H1 (cell line): ENCODE measurements around the gene CEACAM6. TPM values are rescaled to one million over a fixed set of nuclear protein-coding genes. Genes with fewer than 3 reads are reported as not detected.

Experiments used
- CTCF ChIA-PET: fragments of 300-600 bp; sonication (Branson Sonifier 250); formaldehyde crosslinking; loops from one replicate; lab custom pipeline; 2021; ENCODE audit not compliant: partially characterized antibody; lab: Charles Lee
- POLR2A ChIA-PET: fragments of 300-600 bp; sonication (Branson Sonifier 250); formaldehyde crosslinking; loops from one replicate; lab custom pipeline; 2021; ENCODE audit warnings: inconsistent platforms; ENCODE audit not compliant: partially characterized antibody; lab: Charles Lee
- DNase-seq, 2 experiments: peaks; one replicate each; pipeline versions ENCODE4 v3.0.0 to v3.0.0-alpha.2; 2010 to 2022; ENCODE audit warnings: low spot score in 2 of 2, low read depth in 1 of 2, mixed read lengths in 1 of 2
- FAIRE-seq: peaks from 2 replicates; lab custom pipeline; 2011; peaks lifted over from hg19 to GRCh38; lab: Jason Lieb, UNC
- H2AFZ ChIP-seq: 2 replicates; pipeline ENCODE4 v1.8.1; 2012; ENCODE audit warnings: low read length, inconsistent platforms
- H2AK5ac ChIP-seq: 2 replicates; pipeline ENCODE4 v1.6.1; 2013; ENCODE audit warnings: low read depth, low read length
- H2BK120ac ChIP-seq: replicated peaks from 2 replicates; pipeline ENCODE3; 2013; ENCODE audit warnings: low read depth, low read length, inconsistent platforms
- H2BK12ac ChIP-seq: 2 replicates; pipeline ENCODE4 v1.6.1; 2013; ENCODE audit warnings: low read depth, low read length
- H2BK15ac ChIP-seq: 2 replicates; pipeline ENCODE4 v1.6.1; 2013; ENCODE audit warnings: low read length
- H2BK20ac ChIP-seq: 2 replicates; pipeline ENCODE4 v1.6.1; 2013; ENCODE audit warnings: low read length
- H2BK5ac ChIP-seq: 2 replicates; pipeline ENCODE4 v1.6.1; 2013; ENCODE audit warnings: low read depth, low read length
- H3K14ac ChIP-seq: 2 replicates; pipeline ENCODE4 v1.6.1; 2013; ENCODE audit warnings: inconsistent platforms; ENCODE audit not compliant: insufficient read length
- H3K18ac ChIP-seq: 2 replicates; pipeline ENCODE4 v1.6.1; 2013; ENCODE audit warnings: low read length; ENCODE audit errors: extremely low read depth
- H3K23ac ChIP-seq: 2 replicates; pipeline ENCODE4 v1.6.1; 2013; ENCODE audit warnings: inconsistent platforms; ENCODE audit not compliant: insufficient read length
- H3K23me2 ChIP-seq: 2 replicates; pipeline ENCODE4 v1.6.1; 2013; ENCODE audit warnings: low read depth, low read length
- H3K27ac ChIP-seq: 2 replicates; pipeline ENCODE4 v1.6.1; 2011; ENCODE audit warnings: low read depth, low read length, inconsistent platforms
- H3K27me3 ChIP-seq, 4 experiments: replicated peaks in 1 of 4; 1 replicate in 1 of 4; 2 replicates in 3 of 4; pipeline versions ENCODE4 v1.6.1 to v1.8.1; 2011 to 2013; ENCODE audit warnings: low read length in 3 of 4, mild to moderate bottlenecking in 3 of 4, inconsistent platforms in 2 of 4, mixed read lengths in 2 of 4, moderate library complexity in 1 of 4; ENCODE audit not compliant: control insufficient read depth in 3 of 4, insufficient read depth in 3 of 4; ENCODE audit errors: extremely low read depth in 1 of 4
- H3K36me3 ChIP-seq, 4 experiments: 2 replicates each; pipeline versions ENCODE4 v1.6.1 to v1.8.1; 2011 to 2013; ENCODE audit warnings: mild to moderate bottlenecking in 4 of 4, low read length in 3 of 4, moderate library complexity in 2 of 4, control low read depth in 1 of 4, inconsistent platforms in 1 of 4; ENCODE audit not compliant: insufficient read depth in 4 of 4, control insufficient read depth in 2 of 4
- H3K4ac ChIP-seq: replicated peaks from 2 replicates; pipeline ENCODE3; 2013; ENCODE audit warnings: low read length, low read depth, mixed read lengths, inconsistent platforms; ENCODE audit not compliant: insufficient read length
- H3K4me1 ChIP-seq, 4 experiments: replicated peaks in 1 of 4; 1 replicate in 1 of 4; 2 replicates in 3 of 4; pipeline versions ENCODE4 v1.6.1 to v1.8.1; 2011 to 2013; ENCODE audit warnings: low read length in 3 of 4, inconsistent platforms in 2 of 4, mixed read lengths in 1 of 4; ENCODE audit not compliant: insufficient read depth in 4 of 4, control insufficient read depth in 3 of 4
- H3K4me2 ChIP-seq, 2 experiments: 2 replicates each; pipeline versions ENCODE4 v1.6.1 to v1.8.1; 2011 to 2013; ENCODE audit warnings: low read depth in 2 of 2, low read length in 2 of 2, control low read depth in 1 of 2, inconsistent platforms in 1 of 2, mild to moderate bottlenecking in 1 of 2; ENCODE audit not compliant: insufficient read depth in 1 of 2
- H3K4me3 ChIP-seq, 4 experiments: fragments of 200-600, 300-600 bp in 1 of 4; sonication (generic), shearing (Covaris generic), sonication (Bioruptor Twin) in 1 of 4; 2 replicates each; pipeline versions ENCODE4 v1.5.1 to v1.8.1; 2011 to 2016; ENCODE audit warnings: low read length in 4 of 4, low read depth in 3 of 4, control low read depth in 2 of 4, inconsistent platforms in 2 of 4, mild to moderate bottlenecking in 2 of 4, mixed read lengths in 1 of 4, moderate library complexity in 1 of 4; ENCODE audit not compliant: insufficient read depth in 2 of 4; ENCODE audit errors: extremely low read depth in 1 of 4
- H3K56ac ChIP-seq: replicated peaks from 2 replicates; pipeline ENCODE3; 2013; ENCODE audit warnings: low read depth, mild to moderate bottlenecking, mixed read lengths, low read length, inconsistent platforms; ENCODE audit not compliant: insufficient read length
- H3K79me1 ChIP-seq: 2 replicates; pipeline ENCODE4 v1.6.1; 2013; ENCODE audit warnings: low read depth, low read length, control low read depth
- H3K79me2 ChIP-seq, 2 experiments: 2 replicates each; pipeline versions ENCODE4 v1.6.1 to v1.8.1; 2012 to 2013; ENCODE audit warnings: low read length in 2 of 2, mild to moderate bottlenecking in 2 of 2, inconsistent platforms in 1 of 2; ENCODE audit not compliant: insufficient read depth in 2 of 2, control insufficient read depth in 1 of 2
- H3K9ac ChIP-seq, 4 experiments: replicated peaks in 1 of 4; 1 replicate in 1 of 4; 2 replicates in 3 of 4; pipeline versions ENCODE4 v1.6.1 to v1.8.1; 2011 to 2013; ENCODE audit warnings: low read depth in 3 of 4, low read length in 3 of 4, control low read depth in 2 of 4, mild to moderate bottlenecking in 2 of 4, moderate library complexity in 2 of 4, inconsistent platforms in 1 of 4; ENCODE audit errors: extremely low read depth in 1 of 4
- H3K9me3 ChIP-seq, 2 experiments: 2 replicates each; pipeline versions ENCODE4 v1.6.1 to v1.8.1; 2012 to 2013; ENCODE audit warnings: mild to moderate bottlenecking in 2 of 2, moderate library complexity in 2 of 2, control low read depth in 1 of 2, inconsistent platforms in 1 of 2, low read depth in 1 of 2, low read length in 1 of 2, mixed read lengths in 1 of 2; ENCODE audit not compliant: insufficient read depth in 2 of 2
- H4K20me1 ChIP-seq, 2 experiments: replicated peaks in 1 of 2; 2 replicates each; pipeline versions ENCODE3 to v1.8.1; 2011 to 2013; ENCODE audit warnings: inconsistent platforms in 2 of 2, low read length in 2 of 2, mild to moderate bottlenecking in 1 of 2; ENCODE audit not compliant: insufficient read depth in 2 of 2, control insufficient read depth in 1 of 2
- H4K5ac ChIP-seq: 2 replicates; pipeline ENCODE4 v1.6.1; 2013; ENCODE audit warnings: low read length, low read depth, mixed read lengths, inconsistent platforms; ENCODE audit not compliant: insufficient read length
- H4K8ac ChIP-seq: 2 replicates; pipeline ENCODE4 v1.8.0; 2013; ENCODE audit warnings: mild to moderate bottlenecking, moderate library complexity, low read length, inconsistent platforms; ENCODE audit not compliant: insufficient read depth; ENCODE audit errors: extremely low read depth
- H4K91ac ChIP-seq: replicated peaks from 2 replicates; pipeline ENCODE3; 2013; ENCODE audit warnings: low read length, mixed read lengths, inconsistent platforms; ENCODE audit not compliant: insufficient read length
- CBX5 ChIP-seq: fragments of 300-800, 300-1000 bp; sonication (generic); IDR thresholded peaks from 2 replicates; pipeline ENCODE4 v1.7.1; 2016; ENCODE audit warnings: antibody characterized with exemption, low read length, low read depth
- E2F6 ChIP-seq: IDR thresholded peaks from 2 replicates; pipeline ENCODE4 v1.6.1; 2012; ENCODE audit warnings: inconsistent platforms
- KDM5A ChIP-seq: fragments of 200-600 bp; IDR thresholded peaks from 2 replicates; pipeline ENCODE4 v1.7.1; 2012; ENCODE audit warnings: mild to moderate bottlenecking, low read length, inconsistent platforms, mixed read lengths
- POLR2AphosphoS5 ChIP-seq: IDR thresholded peaks from 2 replicates; pipeline ENCODE4 v1.6.1; 2011; ENCODE audit warnings: low read depth, low read length
- WGBS, 2 experiments: shearing (Covaris generic) in 1 of 2; methylation state at CpG; one replicate each; pipeline versions ENCODE4 v1.1.6 to v1.1.7; 2013 to 2015; ENCODE audit warnings: low lambda C conversion rate in 2 of 2, mixed read lengths in 2 of 2, inconsistent platforms in 1 of 2, low coverage in 1 of 2, missing lambda C conversion rate in 1 of 2; ENCODE audit not compliant: insufficient replicate concordance in 2 of 2, insufficient coverage in 1 of 2, insufficient read length in 1 of 2; ENCODE audit errors: extremely low coverage in 1 of 2, missing lambda C conversion rate in 1 of 2; 5-methylcytosine and 5-hydroxymethylcytosine counted together
- polyA plus RNA-seq, 7 experiments: library from polyadenylated mRNA; depleted of rRNA in 3 of 7; stranded (reverse) in 5 of 7; unstranded in 2 of 7; fragments of >200 nt in 5 of 7; fragments of 200-250 nt in 2 of 7; gene quantifications; 1 replicate in 5 of 7; 2 replicates in 1 of 7; 4 replicates in 1 of 7; pipeline versions ENCODE4 v1.2.1 to v1.2.3, GENCODE V29; 2011 to 2013; ENCODE audit warnings: missing spikeins in 2 of 7, mixed read lengths in 2 of 7
- total RNA-seq: library from RNA; stranded (reverse); fragmentation: NEBNext Ultra II Directional; extraction: Animal tissue kit (Norgen Biotek cat#: 25700); gene quantifications from 2 replicates; pipeline ENCODE4 v1.2.1, GENCODE V29; 2021

Gene CEACAM6
- total and polyA plus RNA-seq, 2 of the 8 experiments (the other 6 are each of a cell fraction or from before 2014, with no cell fraction given), result not detected

- Histone ChIP-seq H3K14ac (no peak overlapping the region), H2BK12ac (no peak overlapping the region), H3K23me2 (no peaks in the 10 kb centered on the region), H3K4me1 (no peaks in the 10 kb centered on the region), H3K27me3 (no peaks in the 10 kb centered on the region; a peak in 1 of 7 replicates), H3K4me3 (no peak overlapping the region), H3K18ac (no peak overlapping the region), H3K9me3 (peaks cover 18 to 57% of the 10 kb centered on the region in 2 experiments), H3K4ac (no peak overlapping the region), H3K27ac (no peak overlapping the region), H3K79me2 (no peaks in the 10 kb centered on the region), H3K36me3 (no peaks in the 10 kb centered on the region), H2BK20ac (no peak overlapping the region), H3K4me2 (no peak overlapping the region), H2BK120ac (no peak overlapping the region), H3K23ac (no peak overlapping the region), H2AFZ (no peak overlapping the region), H4K8ac (no peak overlapping the region), H3K9ac (no peak overlapping the region), H2BK5ac (no peak overlapping the region), H3K79me1 (no peaks in the 10 kb centered on the region), H4K5ac (no peak overlapping the region), H4K91ac (no peak overlapping the region), H3K56ac (no peak overlapping the region), H4K20me1 (no peaks in the 10 kb centered on the region), H2AK5ac (no peak overlapping the region), H2BK15ac (no peak overlapping the region)
- ChIA-PET CTCF (no interaction called here), POLR2A (no interaction called here)
- FAIRE-seq (no peak), DNase-seq (no peak)
- TF ChIP-seq KDM5A, result no peak
- TF ChIP-seq POLR2AphosphoS5, result no peak
- no peak for TF ChIP-seq CBX5
- no peak for TF ChIP-seq E2F6
- 65% methylated on average over 1 of the region's 1 CpG; no CpG with 5 or more reads in 1 of the 2 experiments for WGBS, 2 experiments
Measured at GRCh38 chr19:41796901-41797300, 41.6 kb downstream of the CEACAM6 start.
